BE2C (cell line): ENCODE results near the gene IQCN.
A peak's percentile ranks its signal among the peaks of the same experiment; 100 is the strongest.

ENCODE experiments used
- DNase-seq: peaks from one replicate; pipeline ENCODE4 v3.0.0-alpha.2; 2020
- H3K27me3 ChIP-seq: fragments of 250-450 bp; sonication (Bioruptor Pico); 2 replicates; pipeline ENCODE4 v1.5.1; 2020; ENCODE audit warnings: mild to moderate bottlenecking
- H3K36me3 ChIP-seq: fragments of 250-450 bp; sonication (Bioruptor Pico); 2 replicates; pipeline ENCODE4 v1.5.1; 2020; ENCODE audit warnings: mild to moderate bottlenecking
- H3K4me1 ChIP-seq: fragments of 250-450 bp; sonication (Bioruptor Pico); 2 replicates; pipeline ENCODE4 v1.5.1; 2020
- H3K4me3 ChIP-seq: 2 replicates; pipeline ENCODE4 v1.5.1; 2011; ENCODE audit warnings: low read depth, low read length
- H3K9me3 ChIP-seq: fragments of 250-450 bp; sonication (Bioruptor Pico); 2 replicates; pipeline ENCODE4 v1.5.1; 2020
- TF ChIP-seq, protein P1 (sequence below): IDR thresholded peaks from 2 replicates; pipeline ENCODE4 v1.5.1; 2012; ENCODE audit warnings: mild to moderate bottlenecking, low read depth, low read length

The IQCN gene

DNA sequence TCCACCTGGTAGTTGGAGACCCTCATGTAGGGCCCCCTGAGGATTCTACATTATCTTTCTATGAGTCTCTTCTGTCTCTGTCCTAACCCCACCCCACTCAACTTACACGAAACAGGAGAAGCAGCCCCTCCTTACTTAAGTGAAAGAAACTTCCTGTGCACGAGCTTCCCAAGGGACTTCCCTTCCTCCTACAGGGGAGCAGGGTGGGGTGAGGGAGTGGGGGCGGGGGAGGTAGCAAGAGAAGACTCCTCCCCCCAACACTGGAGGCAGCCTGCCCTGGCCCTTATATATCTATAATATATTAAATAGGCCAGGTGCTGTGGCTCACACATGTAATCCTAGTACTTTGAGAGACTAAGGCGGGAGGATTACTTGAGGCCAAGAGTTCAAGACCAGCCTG is 42.5 kb downstream of the IQCN start:
- H3K4me1 ChIP-seq, result peaks cover 2% of the 10 kb centered on the region; the same call in 1 of the 2 replicates
- no peak for DNase-seq
- TF ChIP-seq, protein P1, sequence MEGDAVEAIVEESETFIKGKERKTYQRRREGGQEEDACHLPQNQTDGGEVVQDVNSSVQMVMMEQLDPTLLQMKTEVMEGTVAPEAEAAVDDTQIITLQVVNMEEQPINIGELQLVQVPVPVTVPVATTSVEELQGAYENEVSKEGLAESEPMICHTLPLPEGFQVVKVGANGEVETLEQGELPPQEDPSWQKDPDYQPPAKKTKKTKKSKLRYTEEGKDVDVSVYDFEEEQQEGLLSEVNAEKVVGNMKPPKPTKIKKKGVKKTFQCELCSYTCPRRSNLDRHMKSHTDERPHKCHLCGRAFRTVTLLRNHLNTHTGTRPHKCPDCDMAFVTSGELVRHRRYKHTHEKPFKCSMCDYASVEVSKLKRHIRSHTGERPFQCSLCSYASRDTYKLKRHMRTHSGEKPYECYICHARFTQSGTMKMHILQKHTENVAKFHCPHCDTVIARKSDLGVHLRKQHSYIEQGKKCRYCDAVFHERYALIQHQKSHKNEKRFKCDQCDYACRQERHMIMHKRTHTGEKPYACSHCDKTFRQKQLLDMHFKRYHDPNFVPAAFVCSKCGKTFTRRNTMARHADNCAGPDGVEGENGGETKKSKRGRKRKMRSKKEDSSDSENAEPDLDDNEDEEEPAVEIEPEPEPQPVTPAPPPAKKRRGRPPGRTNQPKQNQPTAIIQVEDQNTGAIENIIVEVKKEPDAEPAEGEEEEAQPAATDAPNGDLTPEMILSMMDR, result no peak
- H3K9me3 ChIP-seq, result no peaks in the 10 kb centered on the region
- H3K27me3 ChIP-seq, result peaks cover 11% of the 10 kb centered on the region
- H3K36me3 ChIP-seq, result no peaks in the 10 kb centered on the region
- H3K4me3 ChIP-seq, result no peak overlapping the region

GRCh38 chr19:18230941-18231734 is 43.1 kb downstream of the IQCN start:
- DNase-seq, result no peak
- TF ChIP-seq, protein P1, result no peak
- Histone ChIP-seq H3K4me3 (no peak overlapping the region), H3K27me3 (peaks cover 11% of the 10 kb centered on the region), H3K36me3 (no peaks in the 10 kb centered on the region), H3K4me1 (peaks cover 2% of the 10 kb centered on the region; the same call in 1 of the 2 replicates), H3K9me3 (no peaks in the 10 kb centered on the region)

- TF ChIP-seq, protein P1, result no peak
- Histone ChIP-seq H3K36me3 (no peaks in the 10 kb centered on the region), H3K27me3 (peaks cover 22% of the 10 kb centered on the region), H3K4me1 (peaks cover 5% of the 10 kb centered on the region), H3K4me3 (no peak overlapping the region), H3K9me3 (no peaks in the 10 kb centered on the region)
- DNase-seq, result no peak
These were observed 44.3 kb downstream of the IQCN start for GRCh38 chr19:18229915-18230314.

DNA sequence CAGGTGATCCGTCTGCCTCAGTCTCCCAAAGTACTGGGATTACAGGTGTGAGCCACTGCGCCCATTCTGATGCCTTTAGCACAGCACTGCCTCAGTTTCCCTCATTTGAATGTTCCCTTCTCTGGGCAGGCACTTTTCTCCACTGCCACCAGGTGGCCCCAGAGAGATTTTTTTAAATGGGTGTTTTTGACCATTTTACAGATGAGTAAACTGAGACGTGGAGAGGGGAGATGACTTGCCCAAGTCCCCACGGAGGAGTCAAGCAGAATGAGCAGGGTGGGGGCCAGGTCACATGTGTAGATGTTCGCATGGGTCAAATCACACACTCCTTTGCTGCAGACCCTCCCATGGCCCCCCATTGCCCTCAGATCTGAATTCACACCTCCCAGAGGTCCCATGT is 44.8 kb downstream of the IQCN start:
- no peak overlapping the region for H3K4me3 ChIP-seq
- peaks cover 26% of the 10 kb centered on the region for H3K27me3 ChIP-seq
- no peaks in the 10 kb centered on the region for H3K9me3 ChIP-seq
- no peak for DNase-seq
- peaks cover 5% of the 10 kb centered on the region for H3K4me1 ChIP-seq
- TF ChIP-seq, protein P1, result peak; percentile 57
- no peaks in the 10 kb centered on the region for H3K36me3 ChIP-seq

GRCh38 chr19:18227781-18228271 is 46.4 kb downstream of the IQCN start:
- TF ChIP-seq, protein P1, result no peak
- Histone ChIP-seq H3K4me3 (no peak overlapping the region), H3K4me1 (peaks cover 5% of the 10 kb centered on the region), H3K27me3 (peaks cover 16% of the 10 kb centered on the region), H3K9me3 (no peaks in the 10 kb centered on the region), H3K36me3 (no peaks in the 10 kb centered on the region)
- no peak for DNase-seq
